ENCODE measurements around the gene RBM11.
"Not testable (repeated sequence)": the region's sequence is repeated elsewhere in the genome, so short reads cannot be mapped to it uniquely, and the experiment has no call there.

RBM11 gene

GRCh38 chr21:14215971-14216641 lies at the start of gene RBM11:
RBM11 (plus strand) TSS chr21:14216157; CDS start chr21:14216187, 30 bp downstream.
- DNase-seq (ENCODE audit: low read depth in 2 of 2): peak; percentile 49 to 54

DNA sequence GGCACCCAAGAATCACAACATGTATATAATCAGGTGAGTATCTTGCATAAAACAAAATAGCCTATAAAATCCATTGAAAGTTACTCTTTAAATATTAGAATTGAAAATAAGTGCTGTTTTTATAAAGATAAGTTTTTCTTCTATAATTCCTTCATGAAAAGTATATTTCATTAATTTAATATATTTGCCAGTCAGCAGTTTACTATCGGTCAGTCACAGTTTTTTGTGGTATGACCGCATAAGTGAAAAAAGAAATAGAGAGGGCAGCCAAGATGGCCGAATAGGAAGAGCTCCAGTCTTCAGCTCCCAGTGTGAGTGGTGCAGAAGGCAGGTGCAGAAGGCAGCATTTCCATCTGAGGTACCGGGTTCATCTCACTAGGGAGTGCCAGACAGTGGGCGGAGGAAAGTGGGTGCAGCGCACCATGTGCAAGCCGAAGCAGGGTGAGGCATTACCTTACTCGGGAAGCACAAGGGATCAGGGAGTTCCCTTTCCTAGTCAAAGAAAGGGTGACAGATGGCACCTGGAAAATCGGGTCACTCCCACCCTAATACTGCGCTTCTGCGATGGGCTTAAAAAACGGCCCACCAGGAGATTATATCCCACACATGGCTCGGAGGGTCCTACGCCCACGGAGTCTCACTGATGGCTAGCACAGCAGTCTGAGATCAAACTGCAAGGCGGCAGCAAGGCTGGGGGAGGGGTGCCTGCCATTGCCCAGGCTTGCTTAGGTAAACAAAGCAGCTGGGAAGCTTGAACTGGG lies 49.3 kb upstream of the RBM11 start:
- not testable (repeated sequence) for DNase-seq (ENCODE audit: low read depth in 2 of 2)

DNA sequence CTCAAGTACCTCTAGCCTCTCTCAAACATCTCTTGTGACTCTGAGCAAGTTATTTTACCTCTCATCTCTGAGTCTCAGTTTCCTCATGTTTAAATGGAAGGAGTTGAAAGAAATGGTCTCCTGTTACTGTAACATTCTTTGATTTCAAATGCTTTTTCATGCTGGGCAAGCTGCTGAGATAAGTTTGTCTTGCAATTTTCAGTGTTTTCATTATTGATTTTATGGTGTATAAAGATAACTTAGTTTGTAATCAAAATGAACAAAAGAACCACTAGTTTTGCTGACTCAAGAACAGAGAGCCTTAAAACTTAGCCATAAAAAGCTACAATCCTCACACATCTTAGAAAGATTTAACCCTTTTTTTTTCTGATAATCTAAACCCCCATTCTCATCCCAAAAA lies 9.7 kb upstream of the RBM11 start:
- no peak for DNase-seq (ENCODE audit: low read depth in 2 of 2)

GRCh38 chr21:14210738-14211137 lies 5.2 kb upstream of the RBM11 start, which contains the start of gene LIPI:
LIPI (minus strand) TSS chr21:14210955; CDS start chr21:14210845, 110 bp downstream.
- DNase-seq (ENCODE audit: low read depth in 2 of 2): no peak

DNA sequence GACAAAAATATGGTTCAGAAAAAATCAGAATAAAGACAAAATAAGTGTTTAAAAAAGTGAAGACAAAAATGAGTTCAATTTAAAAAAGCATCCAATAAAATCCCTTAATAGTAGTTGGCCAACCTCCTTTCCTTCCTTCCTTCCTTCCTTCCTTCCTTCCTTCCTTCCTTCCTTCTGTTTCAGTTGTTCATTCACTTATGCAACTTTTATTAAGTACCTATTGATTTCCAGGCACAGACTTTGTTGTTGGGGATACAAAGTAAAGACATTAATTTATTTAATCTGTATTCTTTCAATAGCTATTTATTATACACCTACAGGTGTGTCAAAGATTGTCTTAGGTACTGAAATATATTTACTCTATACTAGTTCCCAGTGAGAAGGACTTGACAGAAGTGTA lies 2.8 kb upstream of the RBM11 start:
- DNase-seq (ENCODE audit: low read depth in 2 of 2): no peak

DNA sequence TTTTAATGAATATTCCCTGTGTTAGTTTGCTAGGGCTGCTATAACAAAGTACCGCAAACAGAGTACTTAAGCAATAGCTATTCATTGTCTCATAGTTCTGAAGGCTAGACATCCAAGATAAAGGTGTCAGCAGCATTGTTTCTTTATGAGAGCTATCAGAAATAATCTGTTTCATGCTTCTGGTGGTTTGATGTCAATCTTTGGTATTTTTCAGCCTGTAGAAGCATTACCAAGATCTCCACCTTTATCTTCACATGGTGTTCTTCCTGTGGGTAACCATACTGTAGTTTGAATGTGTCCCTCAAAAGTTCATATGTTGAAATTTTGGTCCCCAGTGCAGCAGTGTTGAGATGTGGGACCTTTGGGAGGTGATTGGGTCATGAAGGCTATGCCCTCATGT lies 7.4 kb downstream of the RBM11 start:
- no peak for DNase-seq (ENCODE audit: low read depth in 2 of 2)

- no peak for DNase-seq (ENCODE audit: low read depth in 2 of 2)
Measured at GRCh38 chr21:14229399-14229798, 13.4 kb downstream of the RBM11 start.

DNA sequence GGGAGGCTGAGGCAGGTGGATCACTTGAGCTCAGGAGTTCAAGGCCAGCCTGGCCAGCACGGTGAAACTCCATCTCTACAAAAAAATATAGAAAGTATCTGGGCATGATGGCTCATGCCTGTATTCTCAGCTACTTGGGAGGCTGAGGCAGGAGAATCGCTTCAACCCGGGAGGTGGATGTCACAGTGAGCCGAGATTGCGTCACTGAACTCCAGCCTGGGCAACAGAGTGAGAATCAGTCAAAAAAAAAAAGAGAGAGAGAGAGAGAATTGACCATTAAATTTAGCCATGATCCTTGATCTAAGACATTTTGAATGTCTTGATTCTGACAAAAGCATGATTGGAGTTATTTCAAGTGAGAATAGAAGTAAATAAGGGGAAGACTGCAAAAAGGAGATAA lies 19.1 kb downstream of the RBM11 start:
- no peak for DNase-seq (ENCODE audit: low read depth in 2 of 2)

GRCh38 chr21:14236180-14236579 lies 20.2 kb downstream of the RBM11 start:
- no peak for DNase-seq (ENCODE audit: low read depth in 2 of 2)

- no peak for DNase-seq (ENCODE audit: low read depth in 2 of 2)
Measured at GRCh38 chr21:14239281-14239680, 23.3 kb downstream of the RBM11 start.

- no peak for DNase-seq (ENCODE audit: low read depth in 2 of 2)
Measured at GRCh38 chr21:14241297-14241696, 25.3 kb downstream of the RBM11 start.

DNA sequence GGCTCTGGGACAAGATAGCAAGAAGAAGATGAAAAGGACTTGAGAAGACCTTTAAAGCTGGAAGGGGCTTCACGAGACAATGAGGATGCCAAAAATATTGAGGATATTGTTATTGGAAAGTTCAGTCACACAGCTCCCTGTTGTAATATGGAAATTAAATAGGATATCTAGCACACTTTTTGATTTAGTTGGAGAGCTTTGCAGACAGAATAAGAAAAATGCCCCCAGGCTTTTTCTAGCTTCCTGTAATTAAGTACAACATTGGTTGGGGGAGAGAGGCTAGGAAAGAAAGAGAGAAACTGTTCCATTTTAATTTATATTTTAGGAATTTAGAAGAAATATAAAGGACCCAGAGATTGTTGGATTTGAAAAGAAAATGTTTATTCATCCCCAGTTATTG lies 27.5 kb downstream of the RBM11 start:
- no peak for DNase-seq (ENCODE audit: low read depth in 2 of 2)

GRCh38 chr21:14243874-14244273 lies 27.9 kb downstream of the RBM11 start:
- DNase-seq (ENCODE audit: low read depth in 2 of 2): no peak

- DNase-seq (ENCODE audit: low read depth in 2 of 2): no peak
Measured at GRCh38 chr21:14244911-14245310, 29.0 kb downstream of the RBM11 start.

DNA sequence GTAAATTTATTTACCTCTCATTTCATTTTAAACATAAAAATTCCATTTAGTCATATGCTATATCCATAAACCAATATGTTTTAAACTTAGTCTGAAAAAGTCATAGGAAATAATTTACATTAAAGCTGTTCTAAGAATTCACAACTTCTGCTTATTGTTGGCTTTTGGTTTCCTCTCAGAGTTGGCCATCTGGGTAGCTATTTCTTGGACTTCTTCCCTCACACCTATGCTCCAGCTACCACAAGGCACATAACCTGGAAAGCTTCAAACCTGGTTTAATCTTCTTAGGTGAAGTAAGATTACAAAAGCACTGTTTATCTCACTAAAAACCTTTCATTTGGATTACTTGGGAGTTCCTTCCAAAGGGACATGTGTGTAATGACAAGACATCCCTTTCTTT lies 29.8 kb downstream of the RBM11 start:
- no peak for DNase-seq (ENCODE audit: low read depth in 2 of 2)

GRCh38 chr21:14251336-14251735 lies 35.4 kb downstream of the RBM11 start:
- DNase-seq (ENCODE audit: low read depth in 2 of 2): no peak

DNA sequence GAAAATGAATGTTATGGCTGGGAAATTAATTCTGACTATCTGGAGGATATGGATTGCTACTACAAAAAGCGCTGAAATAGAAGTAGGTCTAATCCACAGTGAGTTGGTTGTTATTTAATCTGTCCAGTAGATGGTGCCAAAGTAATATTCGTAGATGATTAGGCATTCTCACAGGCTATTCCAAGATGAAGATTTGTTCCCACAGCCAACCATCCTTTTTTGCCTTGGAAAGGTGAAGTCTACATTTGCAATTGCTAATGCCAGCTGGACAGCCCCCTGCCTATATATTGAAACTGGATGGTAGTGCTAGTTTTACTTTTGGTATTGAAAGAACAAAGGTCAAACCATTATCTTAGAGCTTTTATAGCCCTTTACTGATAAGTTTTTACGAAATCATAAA lies 43.8 kb downstream of the RBM11 start:
- no peak for DNase-seq (ENCODE audit: low read depth in 2 of 2)

DNA sequence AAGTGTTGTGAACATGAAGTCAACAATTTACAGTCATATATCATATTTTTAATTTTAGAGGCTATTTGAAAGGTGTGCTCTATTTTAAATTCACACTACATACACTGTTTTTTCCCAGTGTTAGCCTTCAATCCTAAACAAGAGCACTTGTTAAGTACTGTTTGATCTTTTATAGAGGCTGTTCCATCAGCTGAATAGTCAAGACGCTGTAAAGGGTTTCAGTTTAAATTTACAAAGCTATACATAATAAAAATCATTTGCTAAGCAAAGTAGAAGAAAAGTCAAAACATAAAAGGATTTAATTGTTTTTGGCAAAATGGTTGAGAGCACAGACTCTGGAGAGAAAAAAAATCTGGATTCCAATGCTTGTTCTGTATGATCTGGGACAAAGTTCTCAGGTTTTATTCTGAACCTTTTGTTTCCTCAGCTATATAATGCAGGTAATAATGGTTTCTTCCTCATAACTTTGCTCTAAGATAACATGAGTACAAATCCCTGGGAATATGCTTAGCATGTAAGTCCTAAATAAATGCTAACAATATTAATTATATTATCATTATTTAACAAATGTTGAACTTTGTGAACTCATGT lies 44.3 kb downstream of the RBM11 start:
- no peak for DNase-seq (ENCODE audit: low read depth in 2 of 2)

- DNase-seq (ENCODE audit: low read depth in 2 of 2): no peak
Measured at GRCh38 chr21:14262039-14262438, 46.1 kb downstream of the RBM11 start.

GRCh38 chr21:14263879-14264278 lies 47.9 kb downstream of the RBM11 start:
- no peak for DNase-seq (ENCODE audit: low read depth in 2 of 2)

GRCh38 chr21:14265023-14265422 lies 49.1 kb downstream of the RBM11 start:
- no peak for DNase-seq (ENCODE audit: low read depth in 2 of 2)

DNA sequence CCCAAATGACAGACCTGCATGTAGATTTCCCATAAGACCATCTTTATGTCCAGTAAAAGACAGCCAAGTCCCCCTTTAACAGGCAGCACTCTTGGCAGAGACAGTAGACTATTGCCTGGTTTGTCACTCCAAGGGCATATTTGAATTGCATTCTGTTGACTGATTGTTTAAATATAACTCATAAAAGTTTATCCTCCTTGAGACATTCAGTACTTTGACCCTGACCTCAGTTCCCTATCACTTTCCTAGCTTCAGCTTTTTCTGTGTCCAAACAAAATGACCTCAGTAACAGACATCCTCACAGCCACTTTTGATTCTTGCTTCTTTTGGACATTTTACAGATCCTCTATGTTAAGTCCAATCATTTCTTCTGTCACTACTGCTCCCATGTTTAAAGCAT lies 51.1 kb downstream of the RBM11 start:
- no peak for DNase-seq (ENCODE audit: low read depth in 2 of 2)

GRCh38 chr21:14270631-14271030 lies 54.7 kb downstream of the RBM11 start:
- DNase-seq (ENCODE audit: low read depth in 2 of 2): no peak

Measured in activated CD8-positive, alpha-beta memory T cell treated with anti-CD3 and anti-CD28 coated beads for 4 hours (primary cell).